Type B pancreatic cell (in vitro differentiated cells): ENCODE results near the gene BBS9. TPM values are rescaled to one million over a fixed set of nuclear protein-coding genes. Genes with fewer than 3 reads are reported as not detected.

Source experiments
- DNase-seq: peaks from one replicate; pipeline ENCODE4 v3.0.0; 2021; ENCODE audit warnings: mixed read lengths; ENCODE audit not compliant: unreplicated experiment; ENCODE audit errors: extremely low spot score
- H3K27ac Mint-ChIP-seq: 2 replicates; pipeline ENCODE4 v1.8.0; 2021; ENCODE audit warnings: mild to moderate bottlenecking, mixed read lengths
- H3K27me3 Mint-ChIP-seq: 2 replicates; pipeline ENCODE4 v1.8.0; 2021; ENCODE audit warnings: mixed read lengths
- H3K36me3 Mint-ChIP-seq: 2 replicates; pipeline ENCODE4 v1.8.0; 2021; ENCODE audit warnings: mixed read lengths
- H3K4me1 Mint-ChIP-seq: one replicate; pipeline ENCODE4 v1.8.0; 2021; ENCODE audit warnings: mixed read lengths; ENCODE audit not compliant: unreplicated experiment
- H3K4me3 Mint-ChIP-seq: 2 replicates; pipeline ENCODE4 v1.8.0; 2021; ENCODE audit warnings: mild to moderate bottlenecking, mixed read lengths
- H3K9me3 Mint-ChIP-seq: 2 replicates; pipeline ENCODE4 v1.8.0; 2021; ENCODE audit warnings: mixed read lengths
- CTCF ChIP-seq: fragments of 200-600 bp; sonication (generic); conservative IDR thresholded peaks from 2 replicates; pipeline ENCODE4 v1.5.0; 2021; ENCODE audit warnings: antibody characterized with exemption, mild to moderate bottlenecking
- total RNA-seq: library from RNA; stranded (reverse); gene quantifications from 2 replicates; pipeline ENCODE4 v1.2.1, GENCODE V29; 2021; ENCODE audit warnings: low replicate concordance

Gene BBS9
- total RNA-seq, 1 donor from 2014 or later = 19.7 TPM

DNA sequence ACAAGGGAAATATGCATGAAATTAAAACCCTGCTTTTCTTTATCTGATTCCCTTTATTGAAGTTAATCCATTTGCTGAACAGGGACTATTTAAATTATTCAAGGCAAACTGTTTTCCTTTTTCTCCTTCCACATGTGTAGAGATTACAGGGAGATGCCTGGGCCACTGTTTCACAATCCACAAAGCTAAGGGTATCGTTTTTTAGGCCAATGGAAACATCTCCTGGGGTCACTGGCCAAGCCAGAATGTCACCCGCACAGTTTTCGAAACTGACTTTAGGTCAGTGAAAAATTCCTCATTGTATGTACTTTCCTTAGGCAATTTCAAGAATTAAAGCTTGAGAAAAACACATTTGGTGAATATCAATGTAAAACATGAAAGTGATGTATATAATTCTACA is 516.8 kb downstream of the BBS9 start:
- no peaks in the 10 kb centered on the region for H3K9me3 Mint-ChIP-seq
- peaks cover 13% of the 10 kb centered on the region for H3K36me3 Mint-ChIP-seq
- H3K27ac Mint-ChIP-seq = no peak overlapping the region
- TF ChIP-seq CTCF = no peak
- H3K4me3 Mint-ChIP-seq = no peak overlapping the region
- no peaks in the 10 kb centered on the region for H3K27me3 Mint-ChIP-seq
- DNase-seq = no peak
- peaks cover 53% of the 10 kb centered on the region for H3K4me1 Mint-ChIP-seq

DNA sequence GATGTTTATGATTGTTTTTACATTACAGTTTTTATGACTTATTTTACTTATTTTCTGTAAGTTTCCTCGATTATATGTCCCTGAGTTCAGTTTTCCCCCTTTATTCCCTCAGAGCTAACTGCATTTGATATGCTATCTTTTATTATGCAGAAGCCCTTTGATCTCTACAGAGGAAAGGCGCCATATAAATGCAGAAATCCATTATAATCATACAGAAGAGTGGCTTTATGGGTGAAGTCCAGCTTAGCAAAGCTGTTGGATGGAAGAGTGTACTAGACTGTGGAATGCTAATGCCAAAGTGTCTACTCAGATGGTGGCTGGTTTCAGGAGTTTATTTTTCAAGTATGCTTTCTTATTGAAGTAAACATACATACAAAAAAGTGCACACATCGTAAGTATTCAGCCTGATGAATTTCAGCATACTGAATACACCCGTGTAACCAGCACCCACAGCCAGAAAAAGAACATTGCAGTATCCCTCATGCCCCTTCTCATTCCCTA is 517.6 kb downstream of the BBS9 start:
- Mint-ChIP-seq H3K27me3 (no peaks in the 10 kb centered on the region), H3K9me3 (no peaks in the 10 kb centered on the region), H3K4me1 (peaks cover 54% of the 10 kb centered on the region), H3K4me3 (no peak overlapping the region), H3K36me3 (peaks cover 13% of the 10 kb centered on the region), H3K27ac (no peak overlapping the region)
- TF ChIP-seq CTCF = no peak
- DNase-seq = no peak

DNA sequence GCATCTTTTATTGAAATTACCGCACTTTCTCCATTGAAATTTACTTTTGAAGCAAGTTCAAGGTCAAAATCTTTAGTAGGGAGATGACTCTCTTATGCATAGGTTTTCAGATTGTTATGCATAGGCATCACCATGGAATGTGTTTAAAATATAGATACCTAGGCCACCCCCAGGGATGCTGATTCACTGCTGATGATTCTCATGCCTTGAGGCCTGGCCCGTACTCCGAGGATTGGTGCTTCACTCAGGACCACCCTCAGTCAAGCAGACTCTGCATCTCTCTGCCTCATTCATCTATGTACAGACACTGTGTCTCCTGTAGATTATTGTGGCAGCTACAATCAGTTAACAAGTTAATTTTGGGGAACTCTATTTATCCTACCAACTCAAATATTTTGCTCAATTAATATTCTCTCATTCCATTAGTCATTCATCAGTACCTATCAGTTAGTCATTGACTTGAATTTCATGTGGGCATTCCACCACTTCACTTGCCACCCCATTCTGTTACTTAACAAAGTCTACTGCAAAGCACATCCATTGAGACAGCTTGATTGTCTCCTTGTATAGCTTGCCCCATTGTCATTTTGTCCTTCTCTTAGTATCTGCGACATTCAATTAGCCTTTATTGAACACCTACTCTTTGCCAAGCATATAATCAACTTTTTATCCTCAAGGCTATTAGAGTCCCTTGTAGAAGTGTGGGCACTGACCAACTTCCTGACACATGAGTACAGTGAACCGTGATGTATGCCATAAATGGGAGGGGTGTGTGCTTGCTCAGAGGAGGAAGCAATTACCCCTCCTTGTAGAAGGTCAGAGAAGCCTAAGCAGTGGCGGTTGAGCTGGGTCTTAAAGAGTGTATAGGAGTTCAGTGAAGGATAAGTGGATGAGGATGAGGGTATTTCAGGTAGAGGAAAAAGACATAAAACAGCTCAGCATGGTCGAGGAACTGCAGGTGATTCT is 520.4 kb downstream of the BBS9 start:
- H3K9me3 Mint-ChIP-seq = no peaks in the 10 kb centered on the region
- no peak overlapping the region for H3K27ac Mint-ChIP-seq
- no peak for DNase-seq
- H3K4me3 Mint-ChIP-seq = no peak overlapping the region
- peaks cover 2% of the 10 kb centered on the region for H3K27me3 Mint-ChIP-seq
- H3K36me3 Mint-ChIP-seq = peaks cover 13% of the 10 kb centered on the region
- TF ChIP-seq CTCF = no peak
- peaks cover 41% of the 10 kb centered on the region for H3K4me1 Mint-ChIP-seq

GRCh38 chr7:33650828-33651227 is 521.5 kb downstream of the BBS9 start:
- no peak for TF ChIP-seq CTCF
- Mint-ChIP-seq H3K4me3 (no peak overlapping the region), H3K27ac (no peak overlapping the region), H3K4me1 (peaks cover 34% of the 10 kb centered on the region), H3K36me3 (peaks cover 13% of the 10 kb centered on the region), H3K27me3 (peaks cover 2% of the 10 kb centered on the region), H3K9me3 (no peaks in the 10 kb centered on the region)
- DNase-seq = no peak

- no peak for TF ChIP-seq CTCF
- H3K4me3 Mint-ChIP-seq = no peak overlapping the region
- H3K36me3 Mint-ChIP-seq = peaks cover 6% of the 10 kb centered on the region
- DNase-seq = no peak
- H3K27me3 Mint-ChIP-seq = peaks cover 2% of the 10 kb centered on the region
- peaks cover 28% of the 10 kb centered on the region for H3K4me1 Mint-ChIP-seq
- H3K9me3 Mint-ChIP-seq = no peaks in the 10 kb centered on the region
- no peak overlapping the region for H3K27ac Mint-ChIP-seq
Observed at GRCh38 chr7:33651998-33652515, 522.7 kb downstream of the BBS9 start.
